ENCODE measurements around the gene RSPRY1.

The RSPRY1 gene

DNA sequence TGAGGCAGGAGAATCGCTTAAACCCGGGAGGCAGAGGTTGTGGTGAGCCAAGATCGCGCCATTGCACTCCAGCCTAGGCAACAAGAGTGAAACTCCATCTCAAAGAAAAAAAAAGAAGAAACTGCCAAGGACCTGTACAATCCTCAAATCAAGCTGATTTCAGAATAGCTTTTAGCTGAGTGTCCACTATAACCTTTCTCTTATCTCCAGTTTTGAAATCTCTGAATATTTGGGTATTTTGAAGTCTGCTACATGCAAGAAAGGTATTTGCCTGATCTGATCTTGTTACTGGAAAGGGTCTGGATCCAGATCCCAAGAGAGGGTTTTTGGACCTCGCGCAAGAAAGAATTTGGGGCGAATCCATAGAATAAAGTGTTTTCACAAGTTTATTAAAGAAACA lies 39.8 kb downstream of the RSPRY1 start:
- TF ChIP-seq, protein P1, sequence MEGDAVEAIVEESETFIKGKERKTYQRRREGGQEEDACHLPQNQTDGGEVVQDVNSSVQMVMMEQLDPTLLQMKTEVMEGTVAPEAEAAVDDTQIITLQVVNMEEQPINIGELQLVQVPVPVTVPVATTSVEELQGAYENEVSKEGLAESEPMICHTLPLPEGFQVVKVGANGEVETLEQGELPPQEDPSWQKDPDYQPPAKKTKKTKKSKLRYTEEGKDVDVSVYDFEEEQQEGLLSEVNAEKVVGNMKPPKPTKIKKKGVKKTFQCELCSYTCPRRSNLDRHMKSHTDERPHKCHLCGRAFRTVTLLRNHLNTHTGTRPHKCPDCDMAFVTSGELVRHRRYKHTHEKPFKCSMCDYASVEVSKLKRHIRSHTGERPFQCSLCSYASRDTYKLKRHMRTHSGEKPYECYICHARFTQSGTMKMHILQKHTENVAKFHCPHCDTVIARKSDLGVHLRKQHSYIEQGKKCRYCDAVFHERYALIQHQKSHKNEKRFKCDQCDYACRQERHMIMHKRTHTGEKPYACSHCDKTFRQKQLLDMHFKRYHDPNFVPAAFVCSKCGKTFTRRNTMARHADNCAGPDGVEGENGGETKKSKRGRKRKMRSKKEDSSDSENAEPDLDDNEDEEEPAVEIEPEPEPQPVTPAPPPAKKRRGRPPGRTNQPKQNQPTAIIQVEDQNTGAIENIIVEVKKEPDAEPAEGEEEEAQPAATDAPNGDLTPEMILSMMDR (IDR thresholded peaks at IDR 0.05; ENCODE audit: control extremely low read depth, extremely low read depth, low read depth, missing control alignments) = no peak
- no peak for DNase-seq (ENCODE audit: extremely low spot score)
- ChIA-PET CTCF (interaction anchor here (1.0 to 1.6 kb wide), 2 partner anchors 10 to 84 kb away, joined by 3 to 4 read pairs; no protein-coding TSS in a partner anchor), POLR2A (no interaction called here)

DNA sequence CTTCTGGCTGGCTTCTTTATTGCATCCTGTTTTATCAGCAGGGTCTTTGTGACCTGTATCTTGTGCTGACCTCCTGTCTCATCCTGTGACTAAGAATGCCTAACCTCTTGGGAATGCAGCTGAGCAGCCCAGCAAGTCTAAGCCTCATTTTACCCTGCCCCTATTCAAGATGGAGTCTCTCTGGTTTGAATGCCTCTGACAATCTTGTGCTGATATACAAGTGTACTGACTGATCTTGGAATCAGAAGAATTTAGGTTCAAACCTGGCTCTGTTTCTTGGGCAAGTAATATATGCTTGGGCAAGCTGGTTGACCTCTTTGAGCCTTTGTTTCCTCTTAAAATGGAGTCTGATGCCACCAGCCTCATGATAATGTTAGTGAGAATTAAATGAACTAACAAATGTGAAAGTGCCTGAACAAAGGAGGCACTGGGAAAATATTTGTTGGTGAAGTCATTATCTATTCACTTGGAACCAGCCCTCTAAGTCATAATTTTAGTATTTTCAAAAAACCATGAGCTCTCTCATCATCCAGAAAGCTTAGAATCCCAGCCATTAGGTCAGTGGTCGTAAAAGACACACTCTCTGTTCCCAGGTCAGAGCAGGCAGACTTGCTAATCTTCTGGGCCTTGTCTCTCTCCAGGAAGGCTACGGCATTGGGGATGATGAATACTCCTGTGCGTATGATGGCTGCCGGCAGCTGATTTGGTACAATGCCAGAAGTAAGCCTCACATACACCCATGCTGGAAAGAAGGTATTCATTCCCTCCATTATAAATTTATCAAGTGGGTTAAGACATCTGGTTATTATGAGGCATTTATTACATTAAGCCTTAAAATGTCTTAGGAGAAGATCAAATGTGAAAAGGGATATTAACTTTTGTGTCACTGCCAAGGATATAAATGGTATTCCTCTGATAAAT lies 40.8 kb downstream of the RSPRY1 start:
- CTCF ChIA-PET = interaction anchor here (1.0 to 1.4 kb wide), 2 partner anchors 9 kb away, joined by 3 read pairs; no protein-coding TSS in a partner anchor
- POLR2A ChIA-PET = no interaction called here
- TF ChIP-seq, protein P1 (IDR thresholded peaks at IDR 0.05; ENCODE audit: control extremely low read depth, extremely low read depth, low read depth, missing control alignments) = no peak
- no peak for DNase-seq (ENCODE audit: extremely low spot score)

DNA sequence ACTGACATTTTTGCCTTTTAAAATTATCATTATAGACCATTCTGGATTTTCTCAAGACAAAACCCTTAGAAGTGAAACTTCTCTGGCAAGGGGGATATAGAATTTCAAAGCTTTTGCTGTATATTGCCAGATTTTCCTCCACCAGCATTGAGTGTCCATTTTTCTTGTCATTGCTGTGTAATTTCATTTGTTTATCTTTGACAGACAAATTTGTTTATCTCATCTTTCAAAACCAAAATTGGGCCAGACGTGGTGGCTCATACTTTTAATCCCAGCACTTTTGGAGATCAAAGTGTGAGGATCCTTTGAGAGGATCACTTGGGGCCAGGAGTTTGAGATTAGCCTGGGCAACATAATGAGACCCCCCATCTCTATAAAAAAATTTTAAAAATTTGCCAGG lies 43.0 kb downstream of the RSPRY1 start:
- TF ChIP-seq, protein P1 (IDR thresholded peaks at IDR 0.05; ENCODE audit: control extremely low read depth, extremely low read depth, low read depth, missing control alignments) = no peak
- POLR2A ChIA-PET = no interaction called here
- no peak for DNase-seq (ENCODE audit: extremely low spot score)
- CTCF ChIA-PET = interaction anchor here (1.0 kb wide), 1 partner anchor 14 kb away, joined by 4 read pairs; no protein-coding TSS in a partner anchor

DNA sequence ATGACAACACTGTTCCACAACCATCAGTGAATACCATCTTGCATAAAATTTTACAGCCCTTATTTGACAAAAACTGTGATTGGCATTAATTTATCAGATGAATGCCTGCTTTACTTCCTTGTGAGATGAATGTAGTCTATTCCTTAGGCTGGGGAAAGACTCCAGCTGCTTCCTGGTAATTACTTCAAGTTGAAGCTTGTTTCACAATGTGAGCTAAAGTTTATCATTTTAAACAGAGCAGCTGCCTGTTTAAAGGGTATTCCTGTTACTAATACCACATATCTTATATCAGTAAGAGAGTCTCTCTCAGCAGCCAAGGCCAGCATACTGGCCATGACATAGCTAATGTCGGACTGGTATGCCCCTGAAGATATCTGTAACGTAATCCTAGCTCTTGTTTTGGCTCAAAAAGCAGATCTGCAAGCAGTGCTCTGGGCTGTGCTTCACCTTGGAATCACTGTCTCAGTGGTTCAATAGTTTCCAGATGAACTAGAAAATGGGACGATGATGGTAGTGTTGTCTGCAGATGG lies 45.8 kb downstream of the RSPRY1 start:
- no peak for DNase-seq (ENCODE audit: extremely low spot score)
- POLR2A ChIA-PET = no interaction called here
- CTCF ChIA-PET = interaction anchor here (1.7 kb wide), 1 partner anchor 9 kb away, joined by 3 read pairs; no protein-coding TSS in a partner anchor
- TF ChIP-seq, protein P1 (IDR thresholded peaks at IDR 0.05; ENCODE audit: control extremely low read depth, extremely low read depth, low read depth, missing control alignments) = no peak

DNA sequence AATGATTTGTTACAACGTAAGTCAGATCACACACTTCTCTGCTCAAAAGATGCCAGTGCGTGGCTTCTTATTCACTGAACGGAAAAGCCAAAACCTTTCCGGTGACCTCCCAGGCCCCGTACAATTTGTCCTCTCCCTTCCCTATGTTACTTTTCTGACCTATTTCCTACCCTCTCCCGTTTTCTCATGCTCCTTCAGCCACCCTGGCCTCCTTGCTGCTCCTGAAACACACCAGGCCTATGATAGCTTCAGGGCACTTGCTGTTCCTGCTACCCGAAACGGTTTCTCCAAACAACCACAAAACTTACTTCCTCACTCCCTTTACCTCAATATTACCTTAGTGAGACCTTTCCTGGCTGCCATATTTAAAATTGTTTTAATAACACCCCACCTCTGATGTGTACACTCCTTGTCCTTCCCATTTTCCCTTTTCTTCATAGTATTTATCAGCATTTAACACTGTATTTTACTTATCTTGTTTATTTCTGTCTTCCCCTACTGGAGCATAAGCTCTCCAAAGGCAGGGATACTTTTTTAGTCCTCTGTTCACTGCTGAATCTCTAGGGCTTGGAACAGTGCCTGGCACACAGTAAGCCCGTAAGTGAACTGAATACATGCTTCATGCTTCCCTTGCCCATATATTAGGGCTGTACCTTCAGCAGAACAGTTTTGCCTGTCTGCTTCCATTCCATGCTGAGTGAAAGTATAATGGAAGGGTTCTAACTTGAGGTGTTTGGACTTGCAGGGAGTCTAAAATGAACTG lies 48.0 kb downstream of the RSPRY1 start:
- TF ChIP-seq, protein P1 (IDR thresholded peaks at IDR 0.05; ENCODE audit: control extremely low read depth, extremely low read depth, low read depth, missing control alignments) = no peak
- no peak for DNase-seq (ENCODE audit: extremely low spot score)
- ChIA-PET POLR2A (no interaction called here), CTCF (no interaction called here)

DNA sequence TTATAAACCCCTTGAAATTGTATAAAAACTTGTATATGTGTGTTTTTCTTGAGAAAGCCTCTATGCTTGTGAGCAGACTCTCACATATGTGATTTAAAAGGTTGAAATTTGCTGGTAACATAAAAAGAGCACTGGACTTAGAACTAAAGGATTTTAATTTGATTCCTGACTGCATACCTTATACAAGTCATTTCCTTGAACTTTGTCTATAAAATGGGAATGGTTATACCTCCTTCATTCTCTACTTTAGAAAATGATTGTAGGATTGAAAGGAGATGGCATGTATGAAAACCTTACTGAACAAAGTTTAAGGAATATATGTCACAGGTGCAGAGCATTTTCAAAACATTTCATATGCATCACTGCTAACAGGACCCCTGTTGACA lies 48.6 kb downstream of the RSPRY1 start:
- POLR2A ChIA-PET = no interaction called here

More for the DNA sequence above, 48.6 kb downstream of the RSPRY1 start:
- TF ChIP-seq, protein P1 (IDR thresholded peaks at IDR 0.05; ENCODE audit: control extremely low read depth, extremely low read depth, low read depth, missing control alignments) = no peak
- DNase-seq (ENCODE audit: extremely low spot score) = no peak
- CTCF ChIA-PET = interaction anchor here (0.9 to 1.5 kb wide), 2 partner anchors 15 to 29 kb away, joined by 3 read pairs; no protein-coding TSS in a partner anchor

All from GM10248 (cell line).